ENCODE results near the gene SLC39A7. TPM values are rescaled to one million over a fixed set of nuclear protein-coding genes. Genes with fewer than 3 reads are reported as not detected.

Gene SLC39A7
- total RNA-seq, 4 donors from 2014 or later, result 45.4 to 61.3 (median 58.1) TPM

DNA sequence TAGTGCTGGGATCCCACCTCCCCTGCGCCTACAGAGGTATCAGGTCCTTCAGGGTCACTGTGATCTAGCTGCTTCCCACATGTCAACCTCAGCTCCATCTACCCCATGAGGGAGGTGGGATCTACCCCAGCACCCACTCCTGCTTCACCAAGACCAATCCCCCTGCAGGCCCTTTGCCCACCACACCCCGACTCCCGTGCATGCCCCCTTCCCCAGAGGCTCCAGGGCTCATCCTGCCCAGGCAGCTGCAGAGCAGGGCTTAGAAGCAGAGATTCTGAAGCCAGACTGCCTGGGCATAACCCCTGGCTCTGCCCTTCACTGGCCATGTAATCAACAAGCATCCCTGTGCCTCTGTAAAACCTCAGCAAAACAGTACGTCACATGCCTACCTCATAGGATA is 25.9 kb upstream of the SLC39A7 start:
- H3K9me3 ChIP-seq, result no peaks in the 10 kb centered on the region
- no peaks in the 10 kb centered on the region for H3K27me3 ChIP-seq
- no peak for TF ChIP-seq EP300 (IDR thresholded peaks at IDR 0.05)
- 85 to 88% methylated on average over 4 of the region's 4 CpGs for WGBS, 2 donors
- H3K4me3 ChIP-seq, result no peak overlapping the region
- H3K4me1 ChIP-seq, result no peaks in the 10 kb centered on the region
- no peak for DNase-seq (ENCODE audit: low spot score in 2 of 2)
- no peak overlapping the region for H3K27ac ChIP-seq
- no peaks in the 10 kb centered on the region for H3K36me3 ChIP-seq

DNA sequence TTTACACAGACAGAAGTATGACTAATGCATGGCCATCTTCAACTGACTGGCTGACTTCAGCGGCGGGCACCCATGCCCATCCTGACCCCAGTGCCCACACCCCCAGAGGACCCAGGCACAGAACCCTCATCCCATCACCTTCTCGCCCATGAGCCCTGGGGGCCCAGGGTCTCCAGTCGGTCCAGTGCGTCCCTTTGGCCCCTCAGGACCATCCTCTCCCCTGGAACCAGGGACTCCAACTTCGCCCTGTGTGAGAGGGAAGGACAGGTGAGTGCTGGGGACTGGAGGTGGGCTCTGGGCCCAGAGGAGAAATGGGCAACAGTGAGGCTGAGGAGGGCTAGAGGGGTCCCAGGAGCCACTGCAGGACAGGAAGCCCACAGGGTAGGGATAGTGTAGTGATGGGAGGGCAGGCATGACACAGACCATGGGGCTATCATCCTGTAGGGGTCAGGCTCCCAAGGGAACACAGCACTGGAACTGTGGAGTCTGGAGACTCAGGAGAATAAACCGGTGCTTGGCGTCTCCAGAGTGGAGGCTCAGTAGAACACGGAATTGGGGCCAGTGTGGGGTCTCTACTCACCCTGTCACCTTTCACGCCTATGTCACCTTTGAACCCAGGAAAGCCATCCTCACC is 25.1 kb upstream of the SLC39A7 start:
- DNase-seq (ENCODE audit: low spot score in 2 of 2), result no peak
- no peak for TF ChIP-seq POLR2A (IDR thresholded peaks at IDR 0.05)
- no peak for TF ChIP-seq EP300 (IDR thresholded peaks at IDR 0.05)
- TF ChIP-seq, protein P1, sequence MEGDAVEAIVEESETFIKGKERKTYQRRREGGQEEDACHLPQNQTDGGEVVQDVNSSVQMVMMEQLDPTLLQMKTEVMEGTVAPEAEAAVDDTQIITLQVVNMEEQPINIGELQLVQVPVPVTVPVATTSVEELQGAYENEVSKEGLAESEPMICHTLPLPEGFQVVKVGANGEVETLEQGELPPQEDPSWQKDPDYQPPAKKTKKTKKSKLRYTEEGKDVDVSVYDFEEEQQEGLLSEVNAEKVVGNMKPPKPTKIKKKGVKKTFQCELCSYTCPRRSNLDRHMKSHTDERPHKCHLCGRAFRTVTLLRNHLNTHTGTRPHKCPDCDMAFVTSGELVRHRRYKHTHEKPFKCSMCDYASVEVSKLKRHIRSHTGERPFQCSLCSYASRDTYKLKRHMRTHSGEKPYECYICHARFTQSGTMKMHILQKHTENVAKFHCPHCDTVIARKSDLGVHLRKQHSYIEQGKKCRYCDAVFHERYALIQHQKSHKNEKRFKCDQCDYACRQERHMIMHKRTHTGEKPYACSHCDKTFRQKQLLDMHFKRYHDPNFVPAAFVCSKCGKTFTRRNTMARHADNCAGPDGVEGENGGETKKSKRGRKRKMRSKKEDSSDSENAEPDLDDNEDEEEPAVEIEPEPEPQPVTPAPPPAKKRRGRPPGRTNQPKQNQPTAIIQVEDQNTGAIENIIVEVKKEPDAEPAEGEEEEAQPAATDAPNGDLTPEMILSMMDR (IDR thresholded peaks at IDR 0.05), result no peak
- Histone ChIP-seq H3K36me3 (no peaks in the 10 kb centered on the region), H3K4me1 (no peaks in the 10 kb centered on the region), H3K9me3 (no peaks in the 10 kb centered on the region), H3K27ac (no peak overlapping the region), H3K27me3 (no peaks in the 10 kb centered on the region), H3K4me3 (no peak overlapping the region)
- WGBS, 2 donors, result 82 to 83% methylated on average over 10 of the region's 10 CpGs

GRCh38 chr6:33176906-33177305 is 23.8 kb upstream of the SLC39A7 start:
- Histone ChIP-seq H3K27ac (no peak overlapping the region), H3K36me3 (no peaks in the 10 kb centered on the region), H3K4me1 (no peaks in the 10 kb centered on the region), H3K27me3 (no peaks in the 10 kb centered on the region), H3K4me3 (no peak overlapping the region), H3K9me3 (no peaks in the 10 kb centered on the region)
- WGBS, 2 donors, result 87 to 88% methylated on average over 7 of the region's 7 CpGs
- DNase-seq (ENCODE audit: low spot score in 2 of 2), result no peak
- TF ChIP-seq EP300 (IDR thresholded peaks at IDR 0.05), result no peak
- TF ChIP-seq, protein P1 (IDR thresholded peaks at IDR 0.05), result no peak
- no peak for TF ChIP-seq POLR2A (IDR thresholded peaks at IDR 0.05)

GRCh38 chr6:33177552-33178446 is 22.9 kb upstream of the SLC39A7 start:
- no peak for DNase-seq (ENCODE audit: low spot score in 2 of 2)
- TF ChIP-seq EP300 (IDR thresholded peaks at IDR 0.05) (no peak), POLR2A (IDR thresholded peaks at IDR 0.05) (no peak)
- no peaks in the 10 kb centered on the region for H3K27me3 ChIP-seq
- H3K9me3 ChIP-seq, result no peaks in the 10 kb centered on the region
- no peak overlapping the region for H3K27ac ChIP-seq
- no peaks in the 10 kb centered on the region for H3K4me1 ChIP-seq
- no peaks in the 10 kb centered on the region for H3K36me3 ChIP-seq
- whole genome bisulfite sequencing, 2 donors, result 79 to 83% methylated on average over 19 of the region's 19 CpGs
- H3K4me3 ChIP-seq, result no peak overlapping the region

GRCh38 chr6:33178755-33179475 is 21.8 kb upstream of the SLC39A7 start:
- TF ChIP-seq EP300 (IDR thresholded peaks at IDR 0.05), result no peak
- no peak for TF ChIP-seq POLR2A (IDR thresholded peaks at IDR 0.05)
- TF ChIP-seq, protein P1 (IDR thresholded peaks at IDR 0.05), result no peak
- no peaks in the 10 kb centered on the region for H3K9me3 ChIP-seq
- no peaks in the 10 kb centered on the region for H3K36me3 ChIP-seq
- no peak for DNase-seq (ENCODE audit: low spot score in 2 of 2)
- 86 to 89% methylated on average over 9 to 10 of the region's 10 CpGs for WGBS, 2 donors
- H3K27ac ChIP-seq, result no peak overlapping the region
- H3K4me1 ChIP-seq, result no peaks in the 10 kb centered on the region
- H3K27me3 ChIP-seq, result no peaks in the 10 kb centered on the region
- no peak overlapping the region for H3K4me3 ChIP-seq
